MM.1S (cell line): ENCODE measurements around the gene BMP2K.

Source experiments
- CTCF ChIP-seq: fragments of 300-600 bp; sonication (generic); IDR thresholded peaks from 2 replicates; pipeline ENCODE4 v1.5.1; 2016; ENCODE audit warnings: antibody characterized with exemption, low read length, mixed read lengths
- EZH2 ChIP-seq: fragments of 300-600 bp; sonication (generic); optimal IDR thresholded peaks from 2 replicates; pipeline ENCODE3; 2017; ENCODE audit warnings: low read depth, mild to moderate bottlenecking, antibody characterized with exemption, low read length, mixed read lengths
- EZH2phosphoT487 ChIP-seq: fragments of 300-600 bp; sonication (generic); IDR thresholded peaks from 2 replicates; pipeline ENCODE4 v1.6.1; 2018; ENCODE audit warnings: antibody characterized with exemption, low read length

- TF ChIP-seq CTCF: no peak
- no peak for TF ChIP-seq EZH2
- no peak for TF ChIP-seq EZH2phosphoT487
Measured at GRCh38 chr4:78779280-78779679, 3.1 kb downstream of the BMP2K start.
